Forelimb muscle (tissue), 1 donor: ENCODE measurements around the gene ITIH6. TPM values are rescaled to one million over a fixed set of nuclear protein-coding genes. Genes with fewer than 3 reads are reported as not detected.

Source experiments
- DNase-seq: peaks from one replicate; pipeline ENCODE4 v3.0.0-alpha.2; 2013; ENCODE audit warnings: low read depth
- polyA plus RNA-seq: library from polyadenylated mRNA; unstranded; fragments of 120-200 nt; gene quantifications from one replicate; pipeline ENCODE4 v1.2.1, GENCODE V29; 2013; ENCODE audit not compliant: insufficient read length

The ITIH6 gene
- polyA plus RNA-seq, 1 donor, result 0.77 TPM

DNA sequence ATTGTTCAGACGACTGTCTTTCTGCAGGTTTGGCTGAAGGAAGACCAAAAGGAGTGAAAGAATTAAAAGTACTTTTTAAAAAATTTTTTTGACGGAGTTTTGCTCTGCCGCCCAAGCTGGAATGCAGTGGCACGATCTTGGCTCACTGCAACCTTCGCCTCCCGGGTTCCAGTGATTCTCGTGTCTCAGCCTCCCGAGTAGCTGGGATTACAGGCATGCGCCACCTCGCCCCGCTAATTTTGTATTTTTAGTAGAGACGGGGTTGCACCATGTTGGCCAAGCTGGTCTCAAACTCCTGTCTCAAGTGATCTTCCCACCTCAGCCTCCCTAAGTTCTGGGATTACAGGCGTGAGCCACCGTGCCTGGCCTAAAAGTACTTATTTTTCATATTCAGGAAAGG lies 86.3 kb downstream of the ITIH6 start:
- no peak for DNase-seq

DNA sequence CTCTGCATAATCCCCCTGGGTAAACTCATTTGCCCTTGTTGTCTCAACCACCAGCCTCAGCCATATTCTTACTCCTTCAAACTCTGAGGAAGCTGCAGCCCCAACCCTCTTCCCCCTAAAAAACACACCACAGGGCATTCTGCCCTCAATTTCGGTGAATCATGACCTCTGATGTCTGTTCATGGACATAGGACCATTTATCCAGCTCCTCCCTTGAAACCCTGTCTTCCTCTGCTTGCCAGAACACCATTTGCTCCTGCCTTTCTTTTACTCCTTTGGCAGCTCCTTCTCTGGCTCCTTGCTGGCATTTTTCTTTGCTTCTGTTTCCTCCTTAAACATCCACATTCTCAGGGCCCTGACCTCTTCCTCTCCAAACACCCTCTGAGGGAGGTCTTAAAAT lies 87.1 kb downstream of the ITIH6 start:
- no peak for DNase-seq

GRCh38 chrX:54708404-54708803 lies 89.7 kb downstream of the ITIH6 start:
- no peak for DNase-seq

Other genes starting within 250 kb of the ITIH6 start
- gene MAGED2, start 9.5 kb upstream of the ITIH6 start, polyA plus RNA-seq, result 941 TPM
- 128 TPM for gene TRO, start 122.6 kb upstream of the ITIH6 start, polyA plus RNA-seq
- gene PFKFB1, start 195.9 kb upstream of the ITIH6 start, polyA plus RNA-seq, result 0.82 TPM
- 8.5 TPM for gene APEX2, start 202.1 kb upstream of the ITIH6 start, polyA plus RNA-seq
- 29.3 TPM for gene ALAS2, start 232.7 kb upstream of the ITIH6 start, polyA plus RNA-seq